GM19240 (cell line): ENCODE measurements around the gene CD4.

Experiments
- DNase-seq: peaks from one replicate; pipeline ENCODE4 v3.0.0; 2011; ENCODE audit warnings: low spot score; ENCODE audit not compliant: insufficient read length

CD4 gene

GRCh38 chr12:6827982-6828780, 38.9 kb downstream of the CD4 start, which contains the start of gene P3H3:
TSS of gene P3H3 (plus strand) at chr12:6828407. CDS start at chr12:6828441, 34 bp downstream.
- DNase-seq = no peak

- DNase-seq = no peak
These were observed 39.6 kb downstream of the CD4 start for GRCh38 chr12:6828781-6829535.

GRCh38 chr12:6829536-6830220, 40.4 kb downstream of the CD4 start:
- no peak for DNase-seq

GRCh38 chr12:6830286-6830890, 41.1 kb downstream of the CD4 start:
- no peak for DNase-seq

- DNase-seq = no peak
These were observed 41.7 kb downstream of the CD4 start for GRCh38 chr12:6830999-6831398.

- DNase-seq = no peak
These were observed 42.2 kb downstream of the CD4 start for GRCh38 chr12:6831450-6831995.

GRCh38 chr12:6832125-6832524, 42.8 kb downstream of the CD4 start:
- DNase-seq = no peak

GRCh38 chr12:6833189-6833890, 44.0 kb downstream of the CD4 start:
- DNase-seq = no peak

GRCh38 chr12:6834254-6834653, 44.9 kb downstream of the CD4 start:
- DNase-seq = no peak

GRCh38 chr12:6834873-6835272, 45.5 kb downstream of the CD4 start:
- no peak for DNase-seq

- DNase-seq = no peak
These were observed 47.5 kb downstream of the CD4 start for GRCh38 chr12:6836851-6837250.

GRCh38 chr12:6837370-6838060, 48.2 kb downstream of the CD4 start:
- DNase-seq = no peak

GRCh38 chr12:6838854-6839253, 49.5 kb downstream of the CD4 start:
- no peak for DNase-seq

GRCh38 chr12:6839482-6840201, 50.3 kb downstream of the CD4 start:
- peak; percentile 63 for DNase-seq

GRCh38 chr12:6840330-6840729, 51.0 kb downstream of the CD4 start:
- no peak for DNase-seq

- DNase-seq = no peak
These were observed 51.6 kb downstream of the CD4 start, which contains the start of gene GNB3 for GRCh38 chr12:6840761-6841515. TSS of gene GNB3 (plus strand) at chr12:6840925. CDS start at chr12:6841288, 363 bp downstream.

- no peak for DNase-seq
These were observed 52.7 kb downstream of the CD4 start for GRCh38 chr12:6842075-6842474.

GRCh38 chr12:6843118-6843902, 54.0 kb downstream of the CD4 start:
- no peak for DNase-seq
